ENCODE data around the gene CACYBP.

GRCh38 chr1:174984952-174985351, 14.8 kb upstream of the CACYBP start:
- TF ChIP-seq GATA2 (IDR thresholded peaks at IDR 0.05; ENCODE audit: low read depth, low read length): no peak
- no peak for TF ChIP-seq GATA3 (IDR thresholded peaks at IDR 0.05; ENCODE audit: low read depth, low read length)
